Testis (tissue), 2 donors: ENCODE results near the gene CACNA2D3.

ENCODE experiments used
- CTCF ChIP-seq, 3 experiments: fragments of 450-650 bp in 2 of 3; fragments of 200-600 bp in 1 of 3; sonication (generic) in 1 of 3; IDR thresholded peaks; one replicate each; pipeline ENCODE4 v1.5.1; 2016 to 2019; ENCODE audit warnings: antibody characterized with exemption in 3 of 3, mild to moderate bottlenecking in 2 of 3, moderate library complexity in 1 of 3
- POLR2A ChIP-seq: fragments of 450-650 bp; IDR thresholded peaks from one replicate; pipeline ENCODE4 v1.6.1; 2017; ENCODE audit warnings: antibody characterized with exemption, mild to moderate bottlenecking, moderate library complexity

- TF ChIP-seq CTCF (IDR thresholded peaks at IDR 0.05) (no peak), POLR2A (no peak)
These were observed 837.7 kb downstream of the CACNA2D3 start for GRCh38 chr3:54960082-54960481.
